Neural cell (in vitro differentiated cells): ENCODE measurements around the gene ASB12. TPM values are rescaled to one million over a fixed set of nuclear protein-coding genes. Genes with fewer than 3 reads are reported as not detected.

ENCODE experiments used
- H2AFZ ChIP-seq: fragments of 200-600, 300-800 bp; sonication (generic), shearing (Covaris generic); 2 replicates; pipeline ENCODE4 v1.6.0; 2014; ENCODE audit warnings: low read depth, mild to moderate bottlenecking, antibody characterized with exemption, low read length, moderate library complexity
- H3F3A ChIP-seq: fragments of 200-600 bp; shearing (Covaris generic); 2 replicates; pipeline ENCODE4 v1.6.1; 2016; ENCODE audit warnings: mild to moderate bottlenecking, moderate library complexity, mixed read lengths, antibody characterized with exemption, low read length; ENCODE audit not compliant: insufficient read depth, poor library complexity, severe bottlenecking
- H3K27ac ChIP-seq: fragments of 200-600, 300-800 bp; sonication (generic), shearing (Covaris generic); 2 replicates; pipeline ENCODE4 v1.5.1; 2014; ENCODE audit warnings: mild to moderate bottlenecking, low read length, moderate library complexity
- H3K27me3 ChIP-seq: fragments of 300-800, 200-600 bp; sonication (generic), shearing (Covaris generic); 2 replicates; pipeline ENCODE4 v1.6.0; 2014; ENCODE audit warnings: mild to moderate bottlenecking, low read depth, low read length, moderate library complexity; ENCODE audit not compliant: insufficient read depth
- H3K36me3 ChIP-seq: fragments of 300-800, 200-600 bp; sonication (generic), shearing (Covaris generic); 2 replicates; pipeline ENCODE4 v1.5.1; 2014; ENCODE audit warnings: mild to moderate bottlenecking, antibody characterized with exemption, low read length, moderate library complexity; ENCODE audit not compliant: insufficient read depth
- H3K4me2 ChIP-seq: fragments of 300-800, 200-600 bp; sonication (generic), shearing (Covaris generic); 2 replicates; pipeline ENCODE4 v1.6.0; 2014; ENCODE audit warnings: mild to moderate bottlenecking, low read length
- H3K4me3 ChIP-seq: fragments of 300-800, 200-600 bp; sonication (generic), shearing (Covaris generic); 2 replicates; pipeline ENCODE4 v1.5.1; 2014; ENCODE audit warnings: mild to moderate bottlenecking, low read length, moderate library complexity
- H3K79me2 ChIP-seq: fragments of 200-600 bp; shearing (Covaris generic); replicated peaks from 2 replicates; pipeline ENCODE4 v1.6.0; 2014; ENCODE audit warnings: mild to moderate bottlenecking, low read length, moderate library complexity; ENCODE audit not compliant: insufficient read depth
- H3K9ac ChIP-seq: fragments of 300-800, 200-600 bp; sonication (generic), shearing (Covaris generic); 2 replicates; pipeline ENCODE4 v1.6.1; 2016; ENCODE audit warnings: mild to moderate bottlenecking, low read length, mixed read lengths
- H3K9me2 ChIP-seq: fragments of 200-600 bp; shearing (Covaris generic); 2 replicates; pipeline ENCODE4 v1.6.1; 2016; ENCODE audit warnings: mild to moderate bottlenecking, low read length, mixed read lengths; ENCODE audit not compliant: insufficient read depth
- H3K9me3 ChIP-seq: fragments of 200-600, 300-800 bp; sonication (generic), shearing (Covaris generic); 2 replicates; pipeline ENCODE4 v1.6.1; 2016; ENCODE audit warnings: mild to moderate bottlenecking, mixed run types, low read length, moderate library complexity, mixed read lengths
- H4K20me1 ChIP-seq: fragments of 200-600 bp; shearing (Covaris generic); 2 replicates; pipeline ENCODE4 v1.6.1; 2016; ENCODE audit warnings: mild to moderate bottlenecking, mixed run types; ENCODE audit not compliant: insufficient read depth
- EP300 ChIP-seq: fragments of 450-650 bp; conservative IDR thresholded peaks from 2 replicates; pipeline ENCODE4 v1.6.1; 2014; ENCODE audit warnings: antibody characterized with exemption, mild to moderate bottlenecking, moderate library complexity; ENCODE audit not compliant: poor library complexity, severe bottlenecking
- EZH2 ChIP-seq: fragments of 200-600, 300-800 bp; shearing (Covaris generic), sonication (generic); IDR thresholded peaks from 2 replicates; pipeline ENCODE4 v1.6.1; 2014; ENCODE audit warnings: antibody characterized with exemption, low read length, borderline replicate concordance, mild to moderate bottlenecking; ENCODE audit not compliant: insufficient read depth, poor library complexity, severe bottlenecking
- MXI1 ChIP-seq: fragments of 450-650 bp; conservative IDR thresholded peaks from 2 replicates; pipeline ENCODE4 v1.6.1; 2014; ENCODE audit warnings: antibody characterized with exemption, mild to moderate bottlenecking; ENCODE audit not compliant: poor library complexity, severe bottlenecking
- POLR2AphosphoS5 ChIP-seq: IDR thresholded peaks from 2 replicates; pipeline ENCODE4 v1.6.1; 2012
- RAD21 ChIP-seq: fragments of 450-650 bp; conservative IDR thresholded peaks from 2 replicates; pipeline ENCODE4 v1.6.1; 2014; ENCODE audit warnings: antibody characterized with exemption, mild to moderate bottlenecking, moderate library complexity
- SMC3 ChIP-seq: fragments of 450-650 bp; conservative IDR thresholded peaks from 2 replicates; pipeline ENCODE4 v1.6.1; 2014; ENCODE audit warnings: antibody characterized with exemption, mild to moderate bottlenecking, moderate library complexity; ENCODE audit not compliant: poor library complexity
- TAF1 ChIP-seq: IDR thresholded peaks from 2 replicates; pipeline ENCODE4 v1.6.1; 2012; ENCODE audit warnings: low read depth
- polyA plus RNA-seq: library from polyadenylated mRNA; depleted of rRNA; stranded (reverse); fragments of >200 nt; gene quantifications from 2 replicates; pipeline ENCODE4 v1.2.3, GENCODE V29; 2014
- TF ChIP-seq, protein P1 (sequence below): fragments of 450-650 bp; IDR thresholded peaks from 2 replicates; pipeline ENCODE4 v1.5.1; 2014; ENCODE audit warnings: antibody characterized with exemption, mild to moderate bottlenecking, moderate library complexity; ENCODE audit not compliant: poor library complexity, severe bottlenecking
- TF ChIP-seq, protein P2 (sequence below): IDR thresholded peaks from 2 replicates; pipeline ENCODE4 v1.6.1; 2012; ENCODE audit warnings: borderline replicate concordance

Gene ASB12
- polyA plus RNA-seq, 1 donor from 2014 or later: 1.5 TPM

DNA sequence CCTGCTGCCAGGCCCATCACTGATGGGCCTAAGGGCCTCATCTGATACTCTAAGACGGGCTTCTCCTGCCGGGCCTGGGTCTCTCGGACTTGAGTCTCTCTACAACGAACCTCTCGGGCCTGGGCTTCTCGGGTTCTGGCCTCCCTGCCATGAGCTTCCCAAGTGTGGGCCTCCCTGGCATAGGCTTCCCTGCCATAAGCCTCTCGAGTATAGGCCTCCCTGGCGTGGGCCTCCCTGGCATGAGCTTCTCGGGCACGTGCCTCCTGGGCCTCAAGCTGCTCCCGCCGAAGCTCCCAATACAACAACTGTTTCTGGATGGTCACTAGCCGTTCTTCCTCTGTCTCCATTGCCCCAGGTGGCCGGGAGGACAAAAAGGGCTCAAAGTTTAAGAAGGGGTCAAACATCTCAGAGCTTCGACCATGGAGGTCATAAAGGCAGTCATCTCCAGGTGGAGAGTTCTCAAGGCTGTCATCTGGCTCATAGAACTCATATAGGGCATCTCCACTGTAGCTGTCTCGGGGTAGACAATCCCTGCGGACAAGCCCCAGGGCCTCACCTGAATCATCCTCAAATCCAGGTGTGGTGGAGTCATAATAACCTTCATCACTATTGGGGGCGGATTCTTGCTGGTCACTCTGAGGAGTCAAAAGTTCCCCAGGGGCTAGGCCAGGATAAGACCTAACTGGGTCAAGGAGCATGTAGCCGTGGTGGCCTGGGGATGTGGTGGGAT lies 39.0 kb downstream of the ASB12 start:
- Histone ChIP-seq H3K79me2 (no peaks in the 10 kb centered on the region), H3K9me3 (no peaks in the 10 kb centered on the region), H4K20me1 (no peaks in the 10 kb centered on the region), H3F3A (no peaks in the 10 kb centered on the region), H3K4me2 (no peak overlapping the region), H2AFZ (no peak overlapping the region), H3K27me3 (no peaks in the 10 kb centered on the region), H3K27ac (no peak overlapping the region), H3K9ac (no peak overlapping the region), H3K9me2 (no peaks in the 10 kb centered on the region), H3K4me3 (no peak overlapping the region), H3K36me3 (no peaks in the 10 kb centered on the region)
- TF ChIP-seq EP300 (no peak), EZH2 (no peak), SMC3 (no peak), TAF1 (no peak), POLR2AphosphoS5 (no peak), MXI1 (no peak), RAD21 (no peak)
- TF ChIP-seq, protein P1, sequence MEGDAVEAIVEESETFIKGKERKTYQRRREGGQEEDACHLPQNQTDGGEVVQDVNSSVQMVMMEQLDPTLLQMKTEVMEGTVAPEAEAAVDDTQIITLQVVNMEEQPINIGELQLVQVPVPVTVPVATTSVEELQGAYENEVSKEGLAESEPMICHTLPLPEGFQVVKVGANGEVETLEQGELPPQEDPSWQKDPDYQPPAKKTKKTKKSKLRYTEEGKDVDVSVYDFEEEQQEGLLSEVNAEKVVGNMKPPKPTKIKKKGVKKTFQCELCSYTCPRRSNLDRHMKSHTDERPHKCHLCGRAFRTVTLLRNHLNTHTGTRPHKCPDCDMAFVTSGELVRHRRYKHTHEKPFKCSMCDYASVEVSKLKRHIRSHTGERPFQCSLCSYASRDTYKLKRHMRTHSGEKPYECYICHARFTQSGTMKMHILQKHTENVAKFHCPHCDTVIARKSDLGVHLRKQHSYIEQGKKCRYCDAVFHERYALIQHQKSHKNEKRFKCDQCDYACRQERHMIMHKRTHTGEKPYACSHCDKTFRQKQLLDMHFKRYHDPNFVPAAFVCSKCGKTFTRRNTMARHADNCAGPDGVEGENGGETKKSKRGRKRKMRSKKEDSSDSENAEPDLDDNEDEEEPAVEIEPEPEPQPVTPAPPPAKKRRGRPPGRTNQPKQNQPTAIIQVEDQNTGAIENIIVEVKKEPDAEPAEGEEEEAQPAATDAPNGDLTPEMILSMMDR: no peak
- TF ChIP-seq, protein P2, sequence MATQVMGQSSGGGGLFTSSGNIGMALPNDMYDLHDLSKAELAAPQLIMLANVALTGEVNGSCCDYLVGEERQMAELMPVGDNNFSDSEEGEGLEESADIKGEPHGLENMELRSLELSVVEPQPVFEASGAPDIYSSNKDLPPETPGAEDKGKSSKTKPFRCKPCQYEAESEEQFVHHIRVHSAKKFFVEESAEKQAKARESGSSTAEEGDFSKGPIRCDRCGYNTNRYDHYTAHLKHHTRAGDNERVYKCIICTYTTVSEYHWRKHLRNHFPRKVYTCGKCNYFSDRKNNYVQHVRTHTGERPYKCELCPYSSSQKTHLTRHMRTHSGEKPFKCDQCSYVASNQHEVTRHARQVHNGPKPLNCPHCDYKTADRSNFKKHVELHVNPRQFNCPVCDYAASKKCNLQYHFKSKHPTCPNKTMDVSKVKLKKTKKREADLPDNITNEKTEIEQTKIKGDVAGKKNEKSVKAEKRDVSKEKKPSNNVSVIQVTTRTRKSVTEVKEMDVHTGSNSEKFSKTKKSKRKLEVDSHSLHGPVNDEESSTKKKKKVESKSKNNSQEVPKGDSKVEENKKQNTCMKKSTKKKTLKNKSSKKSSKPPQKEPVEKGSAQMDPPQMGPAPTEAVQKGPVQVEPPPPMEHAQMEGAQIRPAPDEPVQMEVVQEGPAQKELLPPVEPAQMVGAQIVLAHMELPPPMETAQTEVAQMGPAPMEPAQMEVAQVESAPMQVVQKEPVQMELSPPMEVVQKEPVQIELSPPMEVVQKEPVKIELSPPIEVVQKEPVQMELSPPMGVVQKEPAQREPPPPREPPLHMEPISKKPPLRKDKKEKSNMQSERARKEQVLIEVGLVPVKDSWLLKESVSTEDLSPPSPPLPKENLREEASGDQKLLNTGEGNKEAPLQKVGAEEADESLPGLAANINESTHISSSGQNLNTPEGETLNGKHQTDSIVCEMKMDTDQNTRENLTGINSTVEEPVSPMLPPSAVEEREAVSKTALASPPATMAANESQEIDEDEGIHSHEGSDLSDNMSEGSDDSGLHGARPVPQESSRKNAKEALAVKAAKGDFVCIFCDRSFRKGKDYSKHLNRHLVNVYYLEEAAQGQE: no peak

DNA sequence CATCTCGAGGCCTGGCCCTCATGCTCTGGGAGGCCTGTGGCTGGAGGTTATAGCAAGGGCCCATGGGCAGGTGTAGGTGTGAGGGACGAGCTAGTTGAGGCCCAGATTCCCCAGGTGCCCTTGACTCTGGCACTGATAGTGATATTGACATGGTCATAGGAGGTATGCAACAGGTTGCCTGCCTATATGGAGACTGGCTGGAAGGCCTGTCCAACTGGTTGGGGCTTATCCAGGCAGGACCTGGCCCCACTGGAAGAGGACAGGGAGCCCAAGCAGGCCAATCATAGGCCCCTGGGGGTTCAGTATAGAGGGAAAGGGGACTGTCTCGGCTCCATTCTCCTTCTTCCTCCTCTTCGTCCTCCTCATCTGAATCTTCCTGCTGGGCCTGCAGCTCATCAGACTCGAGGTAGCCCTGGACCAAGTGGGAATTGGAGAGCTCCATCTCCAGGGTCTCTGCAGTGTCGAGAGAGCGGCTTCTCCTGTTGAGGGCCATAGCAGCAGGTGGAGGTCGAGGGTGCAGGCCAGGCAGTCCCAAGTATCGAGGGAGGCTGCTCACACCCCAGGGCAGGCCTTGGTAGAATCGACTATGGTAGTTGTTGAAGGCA lies 40.2 kb downstream of the ASB12 start:
- H3K9ac ChIP-seq: no peak overlapping the region
- no peak overlapping the region for H3K27ac ChIP-seq
- no peaks in the 10 kb centered on the region for H3F3A ChIP-seq
- TF ChIP-seq EP300: no peak
- no peak for TF ChIP-seq MXI1
- TF ChIP-seq, protein P2: no peak
- TF ChIP-seq SMC3: no peak
- TF ChIP-seq, protein P1: no peak
- no peak for TF ChIP-seq RAD21
- no peaks in the 10 kb centered on the region for H4K20me1 ChIP-seq
- H3K4me3 ChIP-seq: no peak overlapping the region
- H3K9me2 ChIP-seq: no peaks in the 10 kb centered on the region
- no peaks in the 10 kb centered on the region for H3K9me3 ChIP-seq
- H3K36me3 ChIP-seq: no peaks in the 10 kb centered on the region
- no peaks in the 10 kb centered on the region for H3K27me3 ChIP-seq
- H3K4me2 ChIP-seq: no peak overlapping the region
- H3K79me2 ChIP-seq: no peaks in the 10 kb centered on the region
- H2AFZ ChIP-seq: no peak overlapping the region
